Mammary epithelial cell (primary cell): ENCODE data around the gene STAT5B.
"Not testable (repeated sequence)": the region's sequence is repeated elsewhere in the genome, so short reads cannot be mapped to it uniquely, and the experiment has no call there.

Experiments used
- EZH2 ChIP-seq: IDR thresholded peaks from 2 replicates; pipeline ENCODE4 v1.6.1; 2012; ENCODE audit warnings: low read length, inconsistent platforms, borderline replicate concordance
- TF ChIP-seq, protein P1 (sequence below), 2 donors: IDR thresholded peaks in 1 of 2; conservative IDR thresholded peaks in 1 of 2; 2 replicates each; pipeline ENCODE4 v1.5.1; 2011 to 2012; ENCODE audit warnings: inconsistent platforms in 2 of 2, low read length in 2 of 2, mild to moderate bottlenecking in 2 of 2, control low read depth in 1 of 2, low read depth in 1 of 2; ENCODE audit not compliant: insufficient read depth in 1 of 2; ENCODE audit errors: extremely low read depth in 1 of 2

DNA sequence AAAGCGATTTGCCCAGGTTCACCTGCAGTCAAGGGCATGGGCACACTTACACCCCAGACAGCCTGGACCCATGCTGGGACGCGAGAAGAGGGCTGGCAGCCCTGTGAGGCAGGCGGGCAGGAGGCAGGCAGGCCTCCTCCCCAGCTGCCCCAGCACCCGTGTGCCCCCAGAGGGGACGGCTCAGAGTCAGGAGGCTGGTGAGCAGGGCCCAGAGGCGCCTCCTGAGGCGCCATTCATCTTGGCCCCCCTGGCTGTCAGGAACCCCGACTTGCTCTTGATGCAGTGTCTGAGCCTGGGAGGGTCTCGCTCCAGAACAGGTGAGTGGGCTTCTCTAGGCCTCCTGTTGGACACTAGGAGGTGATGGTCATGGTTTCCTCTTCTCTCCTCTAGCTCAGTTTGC is 23.2 kb upstream of the STAT5B start:
- TF ChIP-seq, protein P1, sequence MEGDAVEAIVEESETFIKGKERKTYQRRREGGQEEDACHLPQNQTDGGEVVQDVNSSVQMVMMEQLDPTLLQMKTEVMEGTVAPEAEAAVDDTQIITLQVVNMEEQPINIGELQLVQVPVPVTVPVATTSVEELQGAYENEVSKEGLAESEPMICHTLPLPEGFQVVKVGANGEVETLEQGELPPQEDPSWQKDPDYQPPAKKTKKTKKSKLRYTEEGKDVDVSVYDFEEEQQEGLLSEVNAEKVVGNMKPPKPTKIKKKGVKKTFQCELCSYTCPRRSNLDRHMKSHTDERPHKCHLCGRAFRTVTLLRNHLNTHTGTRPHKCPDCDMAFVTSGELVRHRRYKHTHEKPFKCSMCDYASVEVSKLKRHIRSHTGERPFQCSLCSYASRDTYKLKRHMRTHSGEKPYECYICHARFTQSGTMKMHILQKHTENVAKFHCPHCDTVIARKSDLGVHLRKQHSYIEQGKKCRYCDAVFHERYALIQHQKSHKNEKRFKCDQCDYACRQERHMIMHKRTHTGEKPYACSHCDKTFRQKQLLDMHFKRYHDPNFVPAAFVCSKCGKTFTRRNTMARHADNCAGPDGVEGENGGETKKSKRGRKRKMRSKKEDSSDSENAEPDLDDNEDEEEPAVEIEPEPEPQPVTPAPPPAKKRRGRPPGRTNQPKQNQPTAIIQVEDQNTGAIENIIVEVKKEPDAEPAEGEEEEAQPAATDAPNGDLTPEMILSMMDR (conservative IDR thresholded peaks at IDR 0.05 in 1 of 2, IDR thresholded peaks at IDR 0.05 in 1 of 2; ENCODE audit: extremely low read depth in 1 of 2, insufficient read depth in 1 of 2, low read depth in 1 of 2, low read length in 2 of 2), result not testable (repeated sequence)
- not testable (repeated sequence) for TF ChIP-seq EZH2
